ENCODE measurements around the gene STAB2.

GRCh38 chr12:103642240-103642864 lies 55.3 kb downstream of the STAB2 start:
- TF ChIP-seq CTCF (IDR thresholded peaks at IDR 0.05) (no peak), POLR2A (IDR thresholded peaks at IDR 0.05) (no peak)

Measured in lower leg skin (tissue), 3 donors.